HG02981 (cell line): ENCODE results near the gene FAM117A.

Experiments used
- ATAC-seq: cut with Tn5 transposase; IDR thresholded peaks from one replicate; pipeline ENCODE4 v1.9.1; 2021; ENCODE audit warnings: mild to moderate bottlenecking, moderate library complexity; ENCODE audit not compliant: unreplicated experiment

The FAM117A gene

DNA sequence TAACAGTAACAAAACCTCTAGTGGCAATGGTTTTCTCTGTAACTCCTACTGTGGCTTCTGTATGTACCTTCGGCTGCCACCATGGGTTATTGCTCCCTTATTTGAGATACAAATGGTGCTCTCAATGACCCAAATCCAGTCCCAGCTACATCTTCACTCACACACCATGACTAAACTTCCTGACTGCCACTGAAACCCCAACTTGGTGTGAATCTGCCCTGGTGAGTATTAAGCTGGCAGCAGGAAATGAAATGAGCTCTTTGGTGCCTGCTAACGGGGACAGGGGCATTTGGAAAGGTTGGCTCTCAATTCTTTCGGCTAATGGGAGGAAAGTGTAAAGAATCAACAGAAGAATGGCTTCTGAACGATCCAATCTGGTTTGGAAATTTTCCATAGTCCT lies 48.7 kb downstream of the FAM117A start:
- no peak for ATAC-seq

DNA sequence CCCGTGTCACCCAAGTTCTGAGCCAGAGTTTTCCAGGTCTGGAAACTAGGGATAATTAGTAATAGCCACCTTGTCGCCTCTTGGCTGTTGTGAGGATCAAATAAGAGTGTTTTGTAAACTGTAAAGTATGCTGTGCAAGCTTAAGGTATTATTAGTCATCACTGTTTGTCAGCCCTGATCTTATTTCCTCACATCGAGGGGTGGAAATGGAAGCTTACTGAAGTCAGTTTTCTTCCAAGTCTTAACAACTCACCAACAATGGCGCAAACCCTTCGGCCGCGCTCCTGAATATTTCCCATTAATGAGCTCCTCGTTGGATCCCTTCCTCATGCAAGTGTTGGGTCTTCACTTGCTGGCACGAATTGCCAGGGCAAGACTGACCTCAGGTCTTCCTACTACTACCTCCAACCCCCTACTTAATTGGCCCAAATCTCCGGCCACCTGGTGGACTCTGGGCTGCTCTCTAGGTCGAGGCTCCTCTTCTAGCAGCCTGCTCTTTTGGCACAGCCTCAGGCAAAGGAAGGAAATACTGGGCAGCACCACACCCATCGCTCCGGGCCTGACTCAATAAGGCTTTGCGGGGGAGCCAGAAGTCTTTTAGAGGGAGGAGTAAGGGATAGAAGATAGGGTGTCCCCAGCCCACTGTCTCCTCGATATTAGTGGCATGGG lies 55.3 kb downstream of the FAM117A start:
- ATAC-seq, result no peak

DNA sequence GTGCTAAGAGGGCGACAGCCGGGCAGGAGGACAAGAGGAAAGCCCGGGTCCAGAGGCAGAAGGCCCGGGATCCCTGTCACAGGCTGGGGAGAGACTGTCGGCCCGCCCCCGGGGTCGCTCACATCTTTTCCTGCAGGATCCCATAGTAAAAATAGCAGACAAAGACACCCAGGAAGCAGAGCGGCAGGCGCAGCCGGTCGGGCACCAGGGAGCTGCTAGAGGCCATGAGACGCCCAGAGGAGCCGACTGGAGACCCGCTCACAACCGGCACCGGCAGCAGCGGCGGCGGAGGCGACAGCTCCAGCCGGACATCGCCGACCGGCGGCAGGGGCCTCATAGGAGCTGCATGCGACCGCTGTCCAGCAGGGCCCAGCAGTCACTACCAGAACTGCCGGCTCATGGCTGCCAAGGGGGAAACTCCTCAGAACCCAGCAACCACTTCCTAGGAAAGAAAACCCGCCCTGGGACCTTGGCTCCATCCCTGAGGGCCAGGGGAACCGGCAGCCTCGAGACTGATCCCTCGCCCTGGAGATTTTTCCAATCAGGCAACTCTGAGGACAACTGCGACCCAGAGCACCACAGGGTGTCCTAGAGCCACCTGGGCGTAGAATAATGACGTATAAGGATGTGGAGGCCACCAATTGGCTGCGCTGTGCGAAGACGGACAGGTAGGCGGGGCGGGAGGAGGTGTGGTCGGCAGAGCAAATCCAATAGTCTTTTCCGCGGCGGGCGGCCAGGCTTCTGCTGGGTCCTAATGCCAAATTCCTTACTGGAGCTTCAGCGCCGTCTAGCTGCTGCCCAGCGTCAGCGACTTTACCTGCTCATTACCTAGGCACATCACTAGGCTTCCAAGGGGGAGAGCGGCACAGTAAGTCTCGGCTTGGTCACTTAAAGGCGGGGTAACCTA lies 56.1 kb downstream of the FAM117A start, which contains the start of gene SLC35B1:
Gene SLC35B1, minus strand, starts transcription at position 357 of the 907 bp plus-strand sequence. Its CDS starts 131 bp downstream, at position 226.
- ATAC-seq, result peak; percentile 95

DNA sequence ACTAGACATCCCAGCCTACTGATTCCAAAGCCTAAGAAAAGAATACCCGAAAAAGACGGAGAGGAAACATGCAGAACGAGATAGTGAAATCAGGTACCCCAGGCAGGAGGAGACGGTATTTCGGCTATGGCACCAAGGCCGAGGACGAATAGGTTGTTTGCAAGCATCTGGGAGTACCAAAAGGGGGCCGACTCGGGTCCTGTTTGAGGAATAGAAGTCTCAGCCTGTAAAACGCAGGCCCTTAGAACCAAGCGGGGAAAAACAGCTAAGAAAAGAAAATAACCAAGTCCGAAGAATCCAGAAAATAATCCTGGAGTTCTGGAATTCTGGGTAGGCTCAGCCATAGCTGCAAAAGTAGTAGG lies 56.7 kb downstream of the FAM117A start:
- ATAC-seq, result no peak

DNA sequence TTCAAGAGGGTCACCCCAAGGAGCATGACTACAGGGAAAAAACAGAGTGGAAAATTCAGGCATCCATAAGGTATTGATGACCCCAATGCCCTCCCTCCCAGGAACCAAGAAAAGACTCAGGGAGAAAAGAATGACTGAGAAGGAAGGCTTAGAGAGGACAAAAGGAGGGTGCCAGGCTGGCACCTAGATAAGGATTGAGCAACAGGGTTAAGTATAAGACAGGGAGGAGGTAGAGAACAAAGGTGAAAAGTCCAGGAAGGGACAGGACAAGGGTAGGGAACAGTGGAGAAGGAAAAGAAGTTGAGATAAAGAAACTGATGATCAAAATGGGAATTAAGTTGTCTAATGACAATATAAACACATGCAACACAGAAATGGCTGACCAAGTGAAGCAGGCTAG lies 58.7 kb downstream of the FAM117A start:
- no peak for ATAC-seq

DNA sequence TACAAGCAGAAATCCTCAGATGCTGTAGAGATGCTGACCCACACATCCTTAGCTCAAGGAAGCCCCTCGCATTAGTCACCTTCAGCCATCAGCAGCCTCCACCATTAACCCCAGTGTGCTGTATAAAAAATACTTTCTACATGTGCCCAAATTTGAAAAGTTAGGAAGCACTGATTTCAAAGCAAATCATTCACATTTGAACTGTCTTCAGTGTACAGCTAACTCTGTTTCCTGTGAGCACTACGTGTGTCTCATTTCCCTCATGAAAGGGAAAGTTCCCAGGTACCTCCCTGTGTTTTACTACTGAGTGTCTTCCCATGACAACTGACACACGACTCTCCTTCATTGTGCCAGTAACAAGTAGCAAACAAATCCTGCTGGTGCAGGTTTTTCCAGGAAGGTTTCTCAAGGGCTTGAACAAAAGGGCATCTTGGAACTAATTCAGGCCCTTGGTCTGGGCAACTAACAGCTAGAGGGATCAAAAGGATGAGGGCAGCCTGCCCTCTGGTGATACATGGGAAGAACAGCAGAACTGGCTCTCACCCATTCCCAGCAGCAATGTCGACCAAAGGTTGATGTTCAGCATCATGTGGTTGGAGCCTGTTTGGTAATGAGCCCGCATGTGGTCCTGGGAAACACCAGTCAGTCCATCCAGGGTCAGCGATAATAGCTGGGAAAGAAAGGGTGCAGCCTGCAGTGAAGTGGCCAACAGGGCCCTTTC lies 60.2 kb downstream of the FAM117A start:
- no peak for ATAC-seq

DNA sequence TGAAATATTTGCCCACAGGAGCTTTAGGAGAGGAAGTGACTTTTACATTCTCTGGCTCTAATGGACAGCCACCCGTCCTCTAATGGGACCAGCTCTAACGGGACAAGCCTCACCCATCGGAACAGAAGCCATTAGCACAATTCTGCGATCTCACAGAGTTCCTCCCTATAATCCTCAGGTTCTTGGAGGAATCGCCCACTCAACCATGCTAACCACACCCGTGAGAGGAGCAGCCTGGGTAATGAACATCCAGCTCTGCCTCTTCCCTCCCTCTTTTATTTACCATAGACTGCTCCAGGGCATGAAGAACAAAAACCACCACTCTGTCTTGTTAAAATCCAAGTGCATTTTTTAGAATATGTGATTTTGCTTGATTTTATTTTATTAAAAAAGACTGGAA lies 63.0 kb downstream of the FAM117A start:
- ATAC-seq, result no peak

DNA sequence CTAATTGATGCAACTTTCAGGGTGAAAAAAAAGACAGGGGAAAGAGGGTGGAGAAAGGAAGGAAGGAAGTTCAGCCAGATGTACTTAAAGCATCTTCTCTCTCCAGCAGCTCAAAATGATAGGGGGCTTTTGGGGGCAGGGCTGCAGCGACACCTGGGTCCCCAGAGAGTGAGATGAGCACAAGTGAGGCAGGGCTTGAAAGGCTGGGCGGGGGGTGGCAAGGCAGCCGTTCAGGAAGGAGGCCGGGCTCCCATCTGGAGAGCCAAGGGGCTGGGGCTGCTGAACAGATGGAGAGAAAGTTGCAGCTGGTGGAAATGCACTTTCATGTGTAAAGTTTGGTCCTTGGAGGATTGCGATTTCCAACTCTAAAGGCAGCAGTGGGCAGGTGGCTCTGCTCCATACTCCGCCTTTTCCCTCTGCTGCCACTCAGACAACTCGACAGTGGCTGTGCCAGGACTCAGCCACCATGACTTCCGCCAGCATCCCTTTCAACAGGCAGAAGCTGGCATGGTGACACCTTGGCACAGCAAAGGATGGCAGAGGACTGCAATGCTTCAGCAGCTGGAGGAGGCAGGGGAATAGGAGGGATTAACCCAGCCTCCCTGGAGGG lies 63.9 kb downstream of the FAM117A start:
- no peak for ATAC-seq

DNA sequence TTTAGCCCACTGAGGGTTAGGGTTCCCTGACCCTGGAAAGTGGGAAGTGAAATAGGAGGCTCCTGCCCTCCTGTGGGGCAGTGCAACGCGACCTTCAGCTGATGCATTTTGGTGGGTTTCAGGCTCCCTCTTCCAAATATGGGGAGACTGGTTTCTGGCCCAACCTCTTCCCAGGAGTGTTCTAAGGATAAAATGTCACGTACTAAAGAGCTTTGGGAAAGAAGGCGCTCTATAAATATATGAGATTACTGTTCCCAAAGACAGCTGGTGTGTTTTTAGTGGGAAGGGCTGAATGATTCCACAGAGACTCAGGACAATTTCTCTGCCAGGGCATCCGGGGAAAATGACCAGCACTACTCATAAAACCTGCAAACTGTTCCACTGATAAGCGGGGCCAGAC lies 65.9 kb downstream of the FAM117A start:
- ATAC-seq, result no peak

DNA sequence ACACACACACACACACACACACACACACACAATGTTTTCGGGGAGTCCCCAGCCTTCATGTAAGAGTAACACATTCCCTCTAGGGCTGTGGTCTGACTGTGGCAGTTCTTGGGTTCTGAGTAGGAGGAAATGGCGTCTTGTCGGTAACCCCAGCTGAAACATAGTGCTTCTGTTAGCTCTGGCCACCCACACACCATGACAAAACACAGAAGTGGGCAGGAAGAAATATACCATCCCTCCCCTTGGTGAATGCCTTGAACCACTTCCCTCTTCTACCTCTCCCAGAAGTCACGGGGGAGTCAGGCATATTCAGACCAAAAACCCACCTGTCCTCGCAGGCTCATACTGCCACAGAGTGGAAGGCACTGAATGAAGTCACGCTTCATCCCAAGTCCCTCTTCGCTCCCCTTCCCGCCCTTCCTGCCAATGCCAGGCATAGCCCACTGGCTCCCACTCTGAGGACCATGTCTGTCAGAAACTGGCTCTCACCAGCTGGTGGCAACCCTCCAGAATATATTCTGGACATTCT lies 67.6 kb downstream of the FAM117A start:
- no peak for ATAC-seq

DNA sequence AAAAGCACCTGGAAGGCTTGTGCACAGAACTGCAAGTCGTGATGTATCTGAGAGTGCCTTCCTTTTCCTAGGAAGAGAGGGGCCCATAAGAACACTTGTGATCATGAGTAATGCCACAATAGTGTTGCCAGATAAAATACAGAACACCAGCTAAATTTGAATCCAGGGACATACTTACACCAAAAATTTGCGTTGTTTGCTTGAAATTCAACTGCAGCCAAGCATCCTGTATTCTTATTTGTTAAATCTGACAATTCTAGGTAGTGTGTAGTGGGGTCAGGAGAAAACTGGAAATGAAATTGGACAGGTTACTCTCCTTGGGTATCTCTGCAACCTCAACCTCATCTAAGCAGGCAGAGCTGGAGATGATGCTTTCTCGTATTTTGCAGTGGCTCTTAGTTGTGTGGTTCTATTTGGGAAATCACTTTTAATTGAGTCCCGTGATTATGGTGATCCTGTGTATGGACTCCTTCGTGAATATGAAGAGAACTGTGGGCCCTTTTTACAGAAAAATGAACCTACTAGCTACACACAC lies 68.2 kb downstream of the FAM117A start:
- no peak for ATAC-seq

DNA sequence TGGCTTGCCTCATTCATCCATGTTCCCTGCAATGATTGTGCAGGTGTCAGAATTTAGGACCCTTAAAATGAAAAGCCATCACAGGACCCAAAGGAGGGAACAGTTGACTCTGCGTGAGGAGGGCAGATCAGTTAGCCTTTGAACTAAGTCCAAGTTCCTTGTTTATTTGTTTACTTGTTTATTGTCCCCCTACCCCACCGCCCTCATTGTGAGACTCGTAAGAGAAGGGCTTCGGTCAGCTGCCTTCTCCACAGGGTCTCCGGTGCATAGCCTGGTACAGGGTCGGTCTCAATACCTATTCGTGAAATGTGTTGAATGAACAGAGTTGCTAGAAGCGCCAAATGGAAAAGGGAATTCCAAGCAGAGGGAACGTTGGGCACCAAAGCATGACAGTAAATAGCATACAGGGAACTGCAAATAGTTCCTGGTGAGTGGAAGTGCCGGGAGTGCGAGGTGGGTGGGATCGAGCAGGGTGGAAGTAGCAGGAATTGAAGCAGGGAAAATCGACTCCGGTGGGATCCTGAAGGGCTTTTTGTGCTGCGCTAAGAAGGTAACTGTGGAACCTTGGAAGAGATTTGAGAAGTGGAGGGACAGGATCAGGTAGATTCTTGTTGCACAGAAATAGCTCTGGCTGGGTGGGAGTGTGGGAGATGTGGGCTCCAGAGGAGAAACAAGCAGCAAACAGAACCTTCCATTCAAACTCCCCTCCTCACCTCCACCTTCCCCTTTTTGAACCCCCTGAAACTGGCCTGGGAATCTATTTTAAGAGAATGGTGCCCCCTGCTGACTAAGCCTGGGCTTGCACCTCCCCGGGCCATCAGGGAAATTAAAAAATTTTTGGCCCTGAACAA lies 68.9 kb downstream of the FAM117A start:
- no peak for ATAC-seq

DNA sequence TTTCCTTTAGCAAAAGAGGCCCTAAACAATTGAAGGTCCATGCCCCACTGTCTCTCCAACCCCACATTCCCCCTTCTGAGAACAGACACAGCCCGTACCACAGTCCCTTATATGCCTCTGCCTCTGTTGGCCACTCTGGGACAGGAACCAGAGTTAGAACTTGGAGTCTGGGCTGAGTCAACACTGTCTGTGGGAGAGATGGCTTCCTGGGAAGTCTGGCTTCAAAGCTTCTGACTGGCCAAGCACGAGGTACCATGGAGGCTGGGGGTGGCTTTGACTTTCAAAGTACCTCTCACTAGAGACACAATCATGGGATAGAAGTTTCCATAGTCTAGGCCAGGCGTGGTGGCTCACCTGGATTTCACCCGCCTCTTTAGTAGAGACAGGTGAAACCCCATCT lies 71.2 kb downstream of the FAM117A start:
- no peak for ATAC-seq

DNA sequence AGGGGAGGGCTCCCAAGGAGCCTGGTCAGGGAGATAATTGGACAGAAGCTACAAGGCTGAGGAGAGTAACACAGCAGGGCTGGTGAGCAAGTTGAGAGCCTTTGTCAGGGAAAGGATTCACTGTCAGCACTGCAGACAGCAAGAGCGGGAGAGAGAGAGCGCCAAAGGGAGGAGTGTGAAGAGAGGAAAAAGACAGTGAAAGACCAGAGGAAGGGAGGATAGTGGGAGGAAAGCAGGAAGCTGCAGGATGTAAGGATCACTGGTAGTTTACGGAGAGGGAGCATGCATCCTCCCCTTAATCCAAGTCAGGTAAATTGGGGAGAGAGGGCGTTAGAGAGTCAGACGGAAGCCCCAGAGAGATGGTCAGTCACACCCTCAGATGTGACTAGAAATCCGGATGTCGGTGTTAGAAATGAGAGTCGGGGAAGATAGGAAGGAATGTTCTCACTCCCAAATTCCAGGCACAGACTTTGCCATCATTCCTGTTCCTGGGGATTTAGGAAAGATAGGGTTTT lies 72.2 kb downstream of the FAM117A start:
- no peak for ATAC-seq

DNA sequence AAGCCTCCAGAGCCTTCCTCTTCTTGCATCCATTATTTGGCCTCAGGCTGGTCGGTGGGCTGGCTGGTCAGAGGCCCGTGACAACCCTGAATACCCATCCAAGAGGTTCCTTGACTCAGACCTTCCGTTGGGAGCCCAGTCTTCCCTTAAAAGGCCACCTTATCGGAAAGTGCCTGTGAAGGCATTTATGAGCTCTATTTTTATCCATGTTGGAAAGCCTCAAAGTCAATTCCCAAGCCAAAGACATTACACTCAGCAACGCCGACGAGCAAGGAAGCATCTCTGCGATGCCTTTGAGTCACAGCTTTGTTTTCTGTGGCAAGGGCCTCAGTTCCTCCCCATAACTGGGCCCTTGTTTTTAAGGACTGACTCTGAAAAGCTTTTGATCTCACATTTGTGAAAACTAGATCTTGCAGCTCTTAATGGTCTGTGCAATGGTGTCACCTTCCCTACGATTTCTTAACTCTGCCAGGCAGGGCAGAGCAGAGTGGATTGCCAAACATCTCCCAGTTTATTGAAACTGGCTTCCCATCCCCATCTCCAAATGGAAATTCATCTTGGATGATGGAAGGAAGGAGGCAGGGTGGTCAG lies 72.8 kb downstream of the FAM117A start:
- no peak for ATAC-seq

DNA sequence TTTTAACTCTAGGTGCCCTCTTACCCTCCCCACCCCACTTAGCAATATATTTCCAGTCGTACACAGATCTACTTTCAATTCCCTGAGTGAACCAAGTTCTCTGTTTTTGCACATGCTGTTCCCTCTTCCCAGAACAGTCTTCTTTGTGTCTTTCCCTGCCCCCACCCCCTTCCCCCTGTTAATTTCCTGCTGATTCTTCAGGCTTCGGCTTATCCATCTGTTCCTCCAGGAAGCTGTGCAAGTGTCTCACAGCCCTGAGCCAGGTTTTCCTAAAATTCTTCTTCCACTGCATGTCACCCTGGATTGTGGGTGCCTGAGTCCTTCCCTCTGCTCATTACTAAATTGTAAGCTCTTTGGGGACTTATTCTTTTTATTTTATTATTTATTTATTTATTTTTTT lies 73.7 kb downstream of the FAM117A start:
- no peak for ATAC-seq

DNA sequence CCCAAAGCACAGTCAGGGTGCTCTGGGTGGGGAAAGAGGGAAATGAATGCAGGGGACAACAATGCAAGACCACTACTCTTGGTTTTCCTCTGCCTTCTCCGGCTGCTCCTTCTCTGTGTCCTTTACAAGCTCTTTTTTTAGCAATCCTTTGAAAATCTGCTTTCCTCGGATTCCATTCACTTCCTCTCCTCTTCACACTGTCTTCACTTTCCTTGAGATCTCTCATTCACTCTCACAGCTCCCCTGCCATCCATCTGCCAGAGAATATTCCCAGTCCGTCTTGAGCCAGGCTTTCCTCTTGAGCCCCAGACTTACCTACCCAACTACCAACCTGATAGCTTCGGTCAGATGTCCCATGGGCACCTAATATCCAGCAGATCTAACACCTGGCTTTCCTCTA lies 75.1 kb downstream of the FAM117A start:
- ATAC-seq, result no peak

DNA sequence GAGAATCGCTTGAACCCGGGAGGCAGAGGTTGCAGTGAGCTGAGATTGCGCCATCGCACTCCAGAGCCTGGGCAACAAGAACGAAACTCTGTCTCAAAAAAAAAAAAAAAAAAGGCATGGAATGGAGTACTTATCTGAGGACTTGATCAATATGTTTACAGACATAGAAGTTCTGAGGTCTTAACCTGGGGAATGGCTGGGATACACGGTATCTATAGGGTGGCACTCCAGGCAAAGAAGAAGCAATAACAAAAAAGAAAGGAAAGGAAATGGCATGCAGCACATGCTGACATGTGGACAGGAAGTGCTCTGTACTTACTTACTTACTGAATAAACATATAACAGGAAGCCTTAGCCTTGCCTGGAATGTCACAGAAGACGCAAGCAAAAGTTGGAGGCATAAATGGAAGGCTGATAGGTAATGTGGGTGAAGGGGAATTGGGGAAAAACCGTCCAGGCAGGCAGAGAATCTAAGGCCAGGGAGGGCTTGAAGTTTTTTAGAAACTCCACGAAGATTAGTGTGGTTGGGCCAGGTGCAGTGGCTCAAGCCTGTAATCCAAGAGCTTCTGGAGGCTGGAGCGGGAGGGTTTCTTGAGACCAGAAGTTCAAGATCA lies 75.9 kb downstream of the FAM117A start:
- ATAC-seq, result no peak
